MM.1S (cell line): ENCODE results near the gene ATG4B.

Source experiments
- DNase-seq: peaks from one replicate; pipeline ENCODE4 v3.0.0-alpha.2; 2015
- H2AFZ ChIP-seq: fragments of 300-600 bp; sonication (generic); 2 replicates; pipeline ENCODE4 v1.6.0; 2016; ENCODE audit warnings: antibody characterized with exemption, low read length
- H3F3A ChIP-seq: fragments of 300-600 bp; sonication (generic); 2 replicates; pipeline ENCODE4 v1.6.1; 2016; ENCODE audit warnings: mild to moderate bottlenecking, antibody characterized with exemption, low read length, moderate library complexity, mixed read lengths; ENCODE audit not compliant: insufficient read depth
- H3K27ac ChIP-seq: fragments of 300-600 bp; sonication (generic); 2 replicates; pipeline ENCODE4 v1.5.1; 2016; ENCODE audit warnings: mild to moderate bottlenecking, low read length
- H3K27me3 ChIP-seq: fragments of 300-600 bp; sonication (generic); replicated peaks from 2 replicates; pipeline ENCODE4 v1.6.0; 2016; ENCODE audit warnings: low read length; ENCODE audit not compliant: insufficient read depth
- H3K36me3 ChIP-seq: fragments of 300-600 bp; sonication (generic); replicated peaks from 2 replicates; pipeline ENCODE4 v1.6.1; 2016; ENCODE audit warnings: mild to moderate bottlenecking, low read length, mixed read lengths; ENCODE audit not compliant: insufficient read depth
- H3K4me1 ChIP-seq: fragments of 300-600 bp; sonication (generic); 2 replicates; pipeline ENCODE4 v1.6.1; 2016; ENCODE audit warnings: low read length, mixed read lengths
- H3K4me2 ChIP-seq: fragments of 300-600 bp; sonication (generic); 2 replicates; pipeline ENCODE4 v1.6.0; 2016; ENCODE audit warnings: low read depth, low read length
- H3K4me3 ChIP-seq: fragments of 300-600 bp; sonication (generic); 2 replicates; pipeline ENCODE4 v1.5.1; 2016; ENCODE audit warnings: low read length, mixed read lengths
- H3K79me2 ChIP-seq: fragments of 300-600 bp; sonication (generic); 2 replicates; pipeline ENCODE4 v1.6.1; 2016; ENCODE audit warnings: mixed run types, low read length, mixed read lengths
- H3K9ac ChIP-seq: fragments of 300-600 bp; sonication (generic); 2 replicates; pipeline ENCODE4 v1.6.1; 2016; ENCODE audit warnings: low read length, mixed read lengths
- H3K9me2 ChIP-seq: fragments of 300-600 bp; sonication (generic); replicated peaks from 2 replicates; pipeline ENCODE4 v1.6.1; 2016; ENCODE audit warnings: mild to moderate bottlenecking, low read length, mixed read lengths; ENCODE audit not compliant: insufficient read depth
- H3K9me3 ChIP-seq: fragments of 300-600 bp; sonication (generic); replicated peaks from 2 replicates; pipeline ENCODE4 v1.6.1; 2016; ENCODE audit warnings: mild to moderate bottlenecking, low read length, mixed read lengths; ENCODE audit not compliant: insufficient read depth
- H4K20me1 ChIP-seq: fragments of 300-600 bp; sonication (generic); 2 replicates; pipeline ENCODE4 v1.6.1; 2016; ENCODE audit warnings: mild to moderate bottlenecking, low read length, moderate library complexity, mixed read lengths; ENCODE audit not compliant: insufficient read depth
- CTCF ChIP-seq: fragments of 300-600 bp; sonication (generic); IDR thresholded peaks from 2 replicates; pipeline ENCODE4 v1.5.1; 2016; ENCODE audit warnings: antibody characterized with exemption, low read length, mixed read lengths
- EZH2 ChIP-seq: fragments of 300-600 bp; sonication (generic); optimal IDR thresholded peaks from 2 replicates; pipeline ENCODE3; 2017; ENCODE audit warnings: low read depth, mild to moderate bottlenecking, antibody characterized with exemption, low read length, mixed read lengths
- EZH2phosphoT487 ChIP-seq: fragments of 300-600 bp; sonication (generic); IDR thresholded peaks from 2 replicates; pipeline ENCODE4 v1.6.1; 2018; ENCODE audit warnings: antibody characterized with exemption, low read length

Gene ATG4B

DNA sequence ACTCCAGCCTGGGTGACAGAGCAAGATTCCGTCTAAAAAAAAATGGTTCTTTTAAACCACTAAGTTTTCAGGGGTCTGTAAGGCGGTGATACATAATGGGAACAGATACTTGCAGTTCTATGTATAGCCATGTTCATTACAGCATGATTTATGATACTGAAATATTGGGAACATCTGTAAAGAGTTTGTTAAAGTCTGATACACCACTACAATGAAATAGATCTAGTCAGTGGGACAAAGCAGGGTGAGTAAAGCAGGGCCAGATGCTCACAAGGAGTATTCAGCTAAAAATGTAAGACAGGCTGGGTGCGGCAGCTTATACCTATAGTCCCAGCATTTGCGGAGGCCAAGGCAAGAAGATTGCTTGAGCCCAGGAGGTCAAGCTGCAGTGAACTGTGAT lies 58.2 kb downstream of the ATG4B start:
- Histone ChIP-seq H3K9ac (no peak overlapping the region), H3K4me2 (no peak overlapping the region), H3K27ac (no peak overlapping the region), H3K9me2 (no peaks in the 10 kb centered on the region), H3K36me3 (no peaks in the 10 kb centered on the region), H3K9me3 (no peaks in the 10 kb centered on the region), H3K4me3 (no peak overlapping the region), H2AFZ (no peak overlapping the region), H3K27me3 (no peaks in the 10 kb centered on the region), H3K79me2 (no peaks in the 10 kb centered on the region), H4K20me1 (no peaks in the 10 kb centered on the region), H3K4me1 (no peaks in the 10 kb centered on the region), H3F3A (no peaks in the 10 kb centered on the region)
- no peak for DNase-seq
- TF ChIP-seq EZH2phosphoT487 (no peak), EZH2 (no peak), CTCF (no peak)

DNA sequence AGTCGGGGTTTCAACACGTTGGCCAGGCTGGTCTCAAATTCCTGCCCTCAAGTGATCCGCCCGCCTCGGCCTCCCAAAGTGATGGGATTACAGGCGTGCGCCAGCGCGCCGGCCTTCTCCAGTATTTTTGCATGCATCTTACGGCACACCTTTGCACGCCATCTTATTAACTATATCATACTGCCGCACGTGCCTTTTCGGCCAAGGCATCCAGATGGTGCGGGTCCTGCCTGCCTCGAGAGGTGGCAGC lies 63.6 kb downstream of the ATG4B start:
- Histone ChIP-seq H3K27ac (peak overlapping the region; percentile 95; the same call in 1 of the 2 replicates), H3K4me2 (peak overlapping the region; percentile 73; the same call in 1 of the 2 replicates), H3K9me3 (no peaks in the 10 kb centered on the region), H3K9ac (peak overlapping the region; percentile 98), H3K36me3 (no peaks in the 10 kb centered on the region), H3K27me3 (no peaks in the 10 kb centered on the region), H3K9me2 (no peaks in the 10 kb centered on the region), H3F3A (no peaks in the 10 kb centered on the region), H4K20me1 (no peaks in the 10 kb centered on the region), H3K4me3 (peak overlapping the region; percentile 79), H2AFZ (no peak overlapping the region), H3K4me1 (no peaks in the 10 kb centered on the region), H3K79me2 (peaks cover 28% of the 10 kb centered on the region)
- no peak for DNase-seq
- TF ChIP-seq CTCF, result peak; percentile 49
- no peak for TF ChIP-seq EZH2

DNA sequence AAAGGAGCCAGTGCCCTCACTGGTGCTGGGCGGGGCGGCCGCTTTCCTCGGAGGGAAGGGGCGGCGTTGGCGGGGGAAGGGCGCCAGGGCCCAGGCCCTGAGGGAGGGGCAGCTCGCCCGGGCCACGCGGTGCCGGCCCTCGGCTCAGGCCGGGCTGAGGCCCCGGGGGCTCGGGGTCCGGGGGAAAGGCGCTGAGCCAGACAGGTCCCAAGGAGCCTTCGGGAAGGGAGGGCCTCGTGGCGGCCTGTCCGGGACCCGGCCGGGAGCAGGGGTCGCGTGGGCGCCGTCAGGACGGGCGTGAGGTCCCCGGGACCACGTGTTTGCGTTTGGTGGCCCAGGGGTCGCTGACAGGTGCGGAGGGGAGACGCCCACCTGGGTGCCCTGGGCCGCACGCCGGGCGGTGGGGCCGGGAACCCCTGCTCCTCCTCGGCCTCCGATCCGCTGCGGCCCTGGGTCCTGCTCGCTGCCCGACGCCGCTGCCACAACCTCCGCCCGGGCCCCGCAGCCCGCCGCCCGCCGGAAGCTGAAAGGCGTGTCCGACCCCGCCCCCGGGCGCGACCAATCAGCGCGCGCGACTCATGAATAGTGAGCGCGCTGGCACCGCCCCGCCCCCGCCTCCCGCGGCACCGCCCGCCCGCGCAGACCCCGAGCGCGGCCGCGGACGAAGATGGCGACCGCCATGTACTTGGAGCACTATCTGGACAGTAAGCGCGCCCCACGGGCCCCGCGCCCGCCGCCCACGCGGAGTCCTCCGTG lies 64.1 kb downstream of the ATG4B start, which contains the start of gene ING5:
Gene ING5 (plus strand): TSS at position 641 of the 756 bp plus-strand sequence. CDS start 27 bp downstream, at position 668.
- Histone ChIP-seq H3K27ac (peak within 1 kb of the TSS; percentile 95), H3K36me3 (no peaks in the 10 kb centered on the region), H3K9ac (peak within 1 kb of the TSS; percentile 98), H4K20me1 (no peaks in the 10 kb centered on the region), H2AFZ (no peak within 1 kb of the TSS), H3K79me2 (peaks cover 28% of the 10 kb centered on the region), H3K9me2 (no peaks in the 10 kb centered on the region), H3K4me2 (peak within 1 kb of the TSS; percentile 78), H3K9me3 (no peaks in the 10 kb centered on the region), H3K4me1 (no peaks in the 10 kb centered on the region), H3K27me3 (no peaks in the 10 kb centered on the region), H3F3A (no peaks in the 10 kb centered on the region), H3K4me3 (peak within 1 kb of the TSS; percentile 79)
- no peak for TF ChIP-seq EZH2phosphoT487
- TF ChIP-seq CTCF, result no peak
- no peak for TF ChIP-seq EZH2
- DNase-seq, result peak; percentile 95
